Panc1 (cell line): Measurements from ENCODE around the gene HHLA2. TPM values are rescaled to one million over a fixed set of nuclear protein-coding genes. Genes with fewer than 3 reads are reported as not detected.
A peak's percentile ranks its signal among the peaks of the same experiment; 100 is the strongest.

ENCODE experiments used
- ATAC-seq: fragments of 200-7000 bp; cut with Tn5 transposase; 2 replicates; pipeline ENCODE4 v1.9.1; 2020; ENCODE audit warnings: mild to moderate bottlenecking, moderate library complexity
- BruUV-seq: library from RNA; stranded (reverse); fragments of 400-500 nt; replicated peaks from 2 replicates; lab custom pipeline; 2021; lab: Mats Ljungman, UMichigan
- CTCF ChIA-PET: fragments of 300-600 bp; sonication (Branson Sonifier 250); formaldehyde crosslinking; loops from one replicate; lab custom pipeline; 2022; ENCODE audit warnings: antibody characterized with exemption; lab: Charles Lee
- POLR2A ChIA-PET: fragments of 300-600 bp; sonication (Branson Sonifier 250); formaldehyde crosslinking; loops from one replicate; lab custom pipeline; 2022; ENCODE audit warnings: antibody characterized with exemption; lab: Charles Lee
- DNase-seq: peaks from one replicate; pipeline ENCODE4 v3.0.0-alpha.2; 2010; ENCODE audit warnings: low read depth, low spot score
- H3K27ac ChIP-seq: 2 replicates; pipeline ENCODE4 v1.5.1; 2011; ENCODE audit warnings: mild to moderate bottlenecking, low read length, inconsistent platforms
- H3K27me3 ChIP-seq: fragments of 200-500 bp; sonication (Bioruptor generic); 2 replicates; pipeline ENCODE4 v1.6.0; 2014; ENCODE audit warnings: low read length, inconsistent platforms; ENCODE audit not compliant: control insufficient read depth, insufficient read depth
- H3K36me3 ChIP-seq: fragments of 200-500 bp; sonication (Bioruptor generic); 2 replicates; pipeline ENCODE4 v1.5.1; 2014; ENCODE audit warnings: inconsistent platforms, mild to moderate bottlenecking, low read length, moderate library complexity; ENCODE audit not compliant: control insufficient read depth, insufficient read depth
- H3K4me1 ChIP-seq: 2 replicates; pipeline ENCODE4 v1.5.1; 2011; ENCODE audit warnings: inconsistent platforms, mild to moderate bottlenecking, low read length, moderate library complexity; ENCODE audit not compliant: control insufficient read depth, insufficient read depth
- H3K4me3 ChIP-seq, 2 experiments: 2 replicates each; pipeline ENCODE4 v1.5.1; 2011 to 2012; ENCODE audit warnings: low read depth in 2 of 2, low read length in 2 of 2, mild to moderate bottlenecking in 2 of 2, inconsistent platforms in 1 of 2, moderate library complexity in 1 of 2
- H3K9me3 ChIP-seq: fragments of 200-500 bp; sonication (Bioruptor generic); 2 replicates; pipeline ENCODE4 v1.5.1; 2014; ENCODE audit warnings: low read depth, mild to moderate bottlenecking, inconsistent platforms, low read length, moderate library complexity; ENCODE audit not compliant: control insufficient read depth, insufficient read depth
- CTCF ChIP-seq: fragments of 450-650 bp; IDR thresholded peaks from 2 replicates; pipeline ENCODE4 v1.5.1; 2017; ENCODE audit warnings: mild to moderate bottlenecking
- POLR2AphosphoS5 ChIP-seq: IDR thresholded peaks from 2 replicates; pipeline ENCODE4 v1.6.1; 2012; ENCODE audit warnings: mild to moderate bottlenecking, low read depth, low read length, moderate library complexity
- REST ChIP-seq, 2 experiments: IDR thresholded peaks; 2 replicates each; pipeline ENCODE4 v1.6.1; 2011 to 2012; ENCODE audit warnings: low read depth in 2 of 2, control low read depth in 1 of 2, low read length in 1 of 2, mild to moderate bottlenecking in 1 of 2, moderate library complexity in 1 of 2; ENCODE audit not compliant: insufficient read depth in 1 of 2
- SIN3A ChIP-seq: IDR thresholded peaks from 2 replicates; pipeline ENCODE4 v1.6.1; 2012; ENCODE audit warnings: low read depth, mild to moderate bottlenecking, low read length, moderate library complexity, borderline replicate concordance; ENCODE audit not compliant: insufficient read depth
- TCF7L2 ChIP-seq: IDR thresholded peaks from 2 replicates; pipeline ENCODE4 v1.6.1; 2011; ENCODE audit warnings: mild to moderate bottlenecking, low read depth, low read length, inconsistent platforms
- in situ Hi-C: cut with HindIII; loops from 2 replicates; pipeline ENCODE4 v1.10.0; 2016; ENCODE audit warnings: low sequenced_read_pairs, low pct_unique_long_range_greater_than_20kb
- intact Hi-C: fragments of 100-400 bp; cut with micrococcal nuclease; formaldehyde crosslinking; loops from one replicate; pipeline ENCODE4 v1.10.0; 2022; ENCODE audit not compliant: unreplicated experiment
- total RNA-seq: library from RNA; stranded (reverse); gene quantifications from one replicate; pipeline ENCODE4 v1.2.1, GENCODE V29; 2021; ENCODE audit not compliant: unreplicated experiment

Gene HHLA2
- total RNA-seq, 1 experiment from 2014 or later, result not detected

- ATAC-seq, result no peak
- H3K9me3 ChIP-seq, result no peaks in the 10 kb centered on the region; the same call in 1 of the 2 replicates
- DNase-seq, result no peak
- no peak overlapping the region for H3K27ac ChIP-seq
- POLR2A ChIA-PET, result no interaction called here
- H3K4me3 ChIP-seq, result no peak overlapping the region
- intact Hi-C loops (no loop called here), in situ Hi-C loops (no loop called here)
- no peaks in the 10 kb centered on the region for H3K4me1 ChIP-seq
- H3K27me3 ChIP-seq, result no peaks in the 10 kb centered on the region
- no peaks in the 10 kb centered on the region for H3K36me3 ChIP-seq
- BruUV-seq, result no TSS peak
- TF ChIP-seq SIN3A, result no peak
- TF ChIP-seq REST (IDR thresholded peaks at IDR 0.05; ENCODE audit: insufficient read depth in 1 of 2, low read depth in 2 of 2, low read length in 1 of 2), result no peak
- no peak for TF ChIP-seq TCF7L2
- no peak for TF ChIP-seq CTCF
- TF ChIP-seq POLR2AphosphoS5, result no peak
- CTCF ChIA-PET, result no interaction called here
These were observed 119.9 kb downstream of the HHLA2 start for GRCh38 chr3:108416111-108416869.

GRCh38 chr3:108420926-108421325 lies 124.6 kb downstream of the HHLA2 start:
- no peaks in the 10 kb centered on the region for H3K9me3 ChIP-seq
- BruUV-seq, result no TSS peak
- H3K36me3 ChIP-seq, result no peaks in the 10 kb centered on the region
- ChIA-PET POLR2A (no interaction called here), CTCF (no interaction called here)
- no peak for TF ChIP-seq CTCF
- TF ChIP-seq POLR2AphosphoS5, result no peak
- TF ChIP-seq TCF7L2, result 0 out of 2 replicates have a peak, but pooled peaks have one; percentile 2
- no peak for TF ChIP-seq REST (IDR thresholded peaks at IDR 0.05; ENCODE audit: insufficient read depth in 1 of 2, low read depth in 2 of 2, low read length in 1 of 2)
- TF ChIP-seq SIN3A, result no peak
- no peak overlapping the region for H3K4me3 ChIP-seq
- no peak overlapping the region for H3K27ac ChIP-seq
- in situ Hi-C loops (no loop called here), intact Hi-C loops (no loop called here)
- DNase-seq (no peak), ATAC-seq (no peak)
- no peaks in the 10 kb centered on the region for H3K4me1 ChIP-seq
- H3K27me3 ChIP-seq, result no peaks in the 10 kb centered on the region
